NCI-H460 (cell line): ENCODE measurements around the gene DGKA. TPM values are rescaled to one million over a fixed set of nuclear protein-coding genes. Genes with fewer than 3 reads are reported as not detected.
A peak's percentile ranks its signal among the peaks of the same experiment; 100 is the strongest.
"Not testable (repeated sequence)": the region's sequence is repeated elsewhere in the genome, so short reads cannot be mapped to it uniquely, and the experiment has no call there.

ENCODE experiments used
- DNase-seq: peaks from one replicate; pipeline ENCODE4 v3.0.0-alpha.2; 2016; ENCODE audit warnings: low read depth; ENCODE audit errors: extremely low read depth
- polyA plus RNA-seq: library from polyadenylated mRNA; depleted of rRNA; stranded (reverse); fragments of >200 nt; gene quantifications from 2 replicates; pipeline ENCODE4 v1.2.3, GENCODE V29; 2014; cell fraction: nucleus; rRNA removed
- total RNA-seq: library from RNA; depleted of rRNA; stranded (reverse); fragments of >200 nt; shearing (Covaris generic); gene quantifications from 2 replicates; pipeline ENCODE4 v1.2.3, GENCODE V29; 2014; rRNA removed

Gene DGKA
- total RNA-seq: 14.1 and 15.5 TPM in 2 replicates
- 15.9 and 20.6 TPM in 2 replicates for polyA plus RNA-seq

- peak; percentile 52 for DNase-seq
Observed at GRCh38 chr12:55930771-55931316, at the start of gene DGKA. Gene DGKA, plus strand, starts transcription at chr12:55931162. Its CDS starts 5,342 bp downstream, at chr12:55936504.

- DNase-seq: no peak
Observed at GRCh38 chr12:55885113-55885512, 45.8 kb upstream of the DGKA start.

- DNase-seq: no peak
Observed at GRCh38 chr12:55891310-55891709, 39.7 kb upstream of the DGKA start.

GRCh38 chr12:55893723-55894122 lies 37.2 kb upstream of the DGKA start:
- DNase-seq: no peak

- no peak for DNase-seq
Observed at GRCh38 chr12:55899082-55899481, 31.9 kb upstream of the DGKA start.

- DNase-seq: no peak
Observed at GRCh38 chr12:55901881-55902490, 29.0 kb upstream of the DGKA start.

- DNase-seq: no peak
Observed at GRCh38 chr12:55906056-55906455, 24.9 kb upstream of the DGKA start.

- no peak for DNase-seq
Observed at GRCh38 chr12:55908726-55909512, 22.0 kb upstream of the DGKA start.

GRCh38 chr12:55909513-55909884 lies 21.5 kb upstream of the DGKA start:
- no peak for DNase-seq

GRCh38 chr12:55912908-55913307 lies 18.1 kb upstream of the DGKA start:
- no peak for DNase-seq

GRCh38 chr12:55915482-55915859 lies 15.5 kb upstream of the DGKA start:
- no peak for DNase-seq

- not testable (repeated sequence) for DNase-seq
Observed at GRCh38 chr12:55919032-55919431, 11.9 kb upstream of the DGKA start.

- DNase-seq: no peak
Observed at GRCh38 chr12:55922126-55922525, 8.8 kb upstream of the DGKA start.

GRCh38 chr12:55923648-55924047 lies 7.3 kb upstream of the DGKA start:
- DNase-seq: not testable (repeated sequence)

- no peak for DNase-seq
Observed at GRCh38 chr12:55925371-55925770, 5.6 kb upstream of the DGKA start.

- DNase-seq: no peak
Observed at GRCh38 chr12:55925870-55926737, 4.9 kb upstream of the DGKA start.

GRCh38 chr12:55926738-55927587 lies 4.0 kb upstream of the DGKA start:
- DNase-seq: peak; percentile 92

- DNase-seq: peak; percentile 54
Observed at GRCh38 chr12:55927588-55928502, 3.1 kb upstream of the DGKA start, which contains the start of gene PYM1. Gene PYM1, minus strand, starts transcription at chr12:55927894. Its CDS starts 133 bp downstream, at chr12:55927761.

- DNase-seq: no peak
Observed at GRCh38 chr12:55929306-55929791, 1.6 kb upstream of the DGKA start.
